NCI-H526 treated with DMSO at 0.1 percent for 48 hours (cell line): ENCODE data around the gene PJVK.
"Not testable (repeated sequence)": the region's sequence is repeated elsewhere in the genome, so short reads cannot be mapped to it uniquely, and the experiment has no call there.

Experiments used
- DNase-seq: peaks from one replicate; lab custom pipeline; 2025; lab: John Stamatoyannopoulos, UW

PJVK gene

GRCh38 chr2:178450774-178451525 is at the start of gene PJVK, which contains the start of gene PRKRA:
Gene PJVK (plus strand): TSS chr2:178451378. CDS start chr2:178453410, 2,032 bp downstream.
Gene PRKRA (minus strand): TSS chr2:178451175. CDS start chr2:178451030, 145 bp downstream.
- peak; percentile 89 for DNase-seq

- no peak for DNase-seq
These were observed 49.2 kb upstream of the PJVK start for GRCh38 chr2:178401994-178402437.

- DNase-seq: no peak
These were observed 47.4 kb upstream of the PJVK start for GRCh38 chr2:178403671-178404306.

- DNase-seq: no peak
These were observed 46.8 kb upstream of the PJVK start for GRCh38 chr2:178404368-178404767.

GRCh38 chr2:178409261-178409660 is 41.9 kb upstream of the PJVK start:
- DNase-seq: no peak

- DNase-seq: no peak
These were observed 39.1 kb upstream of the PJVK start for GRCh38 chr2:178412047-178412446.

- not testable (repeated sequence) for DNase-seq
These were observed 38.7 kb upstream of the PJVK start for GRCh38 chr2:178412453-178412852.

- DNase-seq: peak; percentile 79
These were observed 37.5 kb upstream of the PJVK start for GRCh38 chr2:178413472-178414265.

- DNase-seq: peak; percentile 95
These were observed 36.6 kb upstream of the PJVK start for GRCh38 chr2:178414266-178415247.

- no peak for DNase-seq
These were observed 35.2 kb upstream of the PJVK start for GRCh38 chr2:178415979-178416378.

- no peak for DNase-seq
These were observed 33.3 kb upstream of the PJVK start for GRCh38 chr2:178417916-178418315.

- DNase-seq: no peak
These were observed 32.8 kb upstream of the PJVK start for GRCh38 chr2:178418426-178418825.

- DNase-seq: peak; percentile 21
These were observed 32.1 kb upstream of the PJVK start for GRCh38 chr2:178419123-178419522.

GRCh38 chr2:178420463-178420999 is 30.6 kb upstream of the PJVK start:
- no peak for DNase-seq

GRCh38 chr2:178422097-178422496 is 29.1 kb upstream of the PJVK start:
- DNase-seq: no peak

GRCh38 chr2:178423746-178424145 is 27.4 kb upstream of the PJVK start:
- not testable (repeated sequence) for DNase-seq

- no peak for DNase-seq
These were observed 25.8 kb upstream of the PJVK start for GRCh38 chr2:178425255-178425827.

GRCh38 chr2:178426388-178426787 is 24.8 kb upstream of the PJVK start:
- no peak for DNase-seq

- no peak for DNase-seq
These were observed 23.7 kb upstream of the PJVK start for GRCh38 chr2:178427458-178427857.

- no peak for DNase-seq
These were observed 22.8 kb upstream of the PJVK start for GRCh38 chr2:178428396-178428806.

GRCh38 chr2:178429336-178429735 is 21.8 kb upstream of the PJVK start:
- no peak for DNase-seq
